ENCODE data around the gene GDF10.

Gene GDF10

GRCh38 chr10:47254611-47255010 lies 45.4 kb upstream of the GDF10 start:
- H3K4me3 ChIP-seq = no peak overlapping the region

GRCh38 chr10:47255033-47255813 lies 44.8 kb upstream of the GDF10 start:
- DNase-seq = no peak
- peaks cover 0 to 16% (median 12%) of the 10 kb centered on the region in 4 donors for H3K4me1 ChIP-seq
- intact Hi-C loops (cut with DNase I; ENCODE audit: low total_unique reads) = no loop called here

More at GRCh38 chr10:47254611-47255010, 45.4 kb upstream of the GDF10 start:
- Histone ChIP-seq H3K27ac (peak overlapping the region; percentile 54 to 73), H3K27me3 (no peaks in the 10 kb centered on the region), H3K4me1 (peaks cover 0 to 16% (median 12%) of the 10 kb centered on the region in 4 donors), H3K36me3 (no peaks in the 10 kb centered on the region), H3K9me3 (no peaks in the 10 kb centered on the region)
- TF ChIP-seq, protein P1, sequence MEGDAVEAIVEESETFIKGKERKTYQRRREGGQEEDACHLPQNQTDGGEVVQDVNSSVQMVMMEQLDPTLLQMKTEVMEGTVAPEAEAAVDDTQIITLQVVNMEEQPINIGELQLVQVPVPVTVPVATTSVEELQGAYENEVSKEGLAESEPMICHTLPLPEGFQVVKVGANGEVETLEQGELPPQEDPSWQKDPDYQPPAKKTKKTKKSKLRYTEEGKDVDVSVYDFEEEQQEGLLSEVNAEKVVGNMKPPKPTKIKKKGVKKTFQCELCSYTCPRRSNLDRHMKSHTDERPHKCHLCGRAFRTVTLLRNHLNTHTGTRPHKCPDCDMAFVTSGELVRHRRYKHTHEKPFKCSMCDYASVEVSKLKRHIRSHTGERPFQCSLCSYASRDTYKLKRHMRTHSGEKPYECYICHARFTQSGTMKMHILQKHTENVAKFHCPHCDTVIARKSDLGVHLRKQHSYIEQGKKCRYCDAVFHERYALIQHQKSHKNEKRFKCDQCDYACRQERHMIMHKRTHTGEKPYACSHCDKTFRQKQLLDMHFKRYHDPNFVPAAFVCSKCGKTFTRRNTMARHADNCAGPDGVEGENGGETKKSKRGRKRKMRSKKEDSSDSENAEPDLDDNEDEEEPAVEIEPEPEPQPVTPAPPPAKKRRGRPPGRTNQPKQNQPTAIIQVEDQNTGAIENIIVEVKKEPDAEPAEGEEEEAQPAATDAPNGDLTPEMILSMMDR (IDR thresholded peaks at IDR 0.05) = no peak
- intact Hi-C loops (cut with DNase I; ENCODE audit: low total_unique reads) = no loop called here
- DNase-seq = no peak

DNA sequence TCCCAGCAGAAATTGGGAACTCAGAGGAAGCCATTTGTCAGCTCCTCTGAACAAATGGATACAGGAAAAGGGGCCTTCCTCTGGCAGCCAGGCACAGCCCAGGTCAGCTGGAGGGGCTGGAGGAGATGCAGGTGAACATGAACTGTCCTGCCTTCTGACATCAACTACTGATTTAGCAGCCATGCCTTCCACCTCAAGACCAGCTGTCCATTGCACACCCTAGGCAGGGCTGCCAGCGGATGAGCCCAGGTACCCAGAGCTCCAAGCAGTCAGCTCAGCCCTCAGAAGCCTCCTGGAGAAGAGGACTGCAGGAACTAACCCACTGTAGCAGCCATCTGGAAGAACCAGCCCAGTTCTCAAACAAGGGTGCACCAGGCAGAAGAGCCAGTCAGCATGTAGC lies 44.1 kb upstream of the GDF10 start:
- peaks cover 0 to 16% (median 12%) of the 10 kb centered on the region in 4 donors for H3K4me1 ChIP-seq
- DNase-seq = no peak
- H3K27me3 ChIP-seq = no peaks in the 10 kb centered on the region
- H3K4me3 ChIP-seq = no peak overlapping the region
- H3K27ac ChIP-seq = no peak overlapping the region
- no peaks in the 10 kb centered on the region for H3K36me3 ChIP-seq
- intact Hi-C loops (cut with DNase I; ENCODE audit: low total_unique reads) = no loop called here
- H3K9me3 ChIP-seq = no peaks in the 10 kb centered on the region
- TF ChIP-seq, protein P1 (IDR thresholded peaks at IDR 0.05) = no peak

More at GRCh38 chr10:47255033-47255813, 44.8 kb upstream of the GDF10 start:
- no peaks in the 10 kb centered on the region for H3K27me3 ChIP-seq
- H3K9me3 ChIP-seq = no peaks in the 10 kb centered on the region
- H3K27ac ChIP-seq = no peak overlapping the region
- TF ChIP-seq, protein P1 (IDR thresholded peaks at IDR 0.05) = no peak
- H3K36me3 ChIP-seq = no peaks in the 10 kb centered on the region
- H3K4me3 ChIP-seq = no peak overlapping the region

DNA sequence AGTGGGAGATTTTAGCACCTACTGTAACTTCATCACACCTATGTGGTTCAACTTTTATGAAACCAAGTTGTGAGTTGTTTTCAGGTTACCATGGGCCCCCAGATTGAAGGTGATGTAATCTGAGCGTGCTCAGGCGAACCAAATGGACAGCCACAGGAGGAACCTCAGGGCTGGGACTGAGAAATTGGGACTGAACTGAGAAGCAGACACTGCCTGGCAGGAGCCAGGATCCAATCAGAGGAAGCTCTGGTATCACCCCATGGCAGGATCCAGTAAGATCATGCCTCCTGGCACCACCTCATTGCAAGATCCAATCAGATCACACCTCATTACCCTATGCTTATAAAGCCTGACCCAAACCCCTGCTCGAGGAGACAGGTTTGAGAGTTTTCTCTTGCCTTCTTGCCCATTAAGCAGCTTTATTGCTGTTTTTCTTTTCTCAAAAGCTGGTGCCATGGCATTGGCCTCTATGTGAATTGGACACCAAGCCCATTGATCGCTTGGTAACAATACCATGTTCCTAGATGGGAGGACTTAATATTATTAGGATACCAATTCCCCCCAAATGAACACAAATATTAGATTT lies 43.2 kb upstream of the GDF10 start:
- no peaks in the 10 kb centered on the region for H3K27me3 ChIP-seq
- TF ChIP-seq, protein P1 (IDR thresholded peaks at IDR 0.05) = no peak
- no peak for DNase-seq
- peaks cover 0 to 16% (median 12%) of the 10 kb centered on the region in 4 donors for H3K4me1 ChIP-seq
- intact Hi-C loops (cut with DNase I; ENCODE audit: low total_unique reads) = no loop called here
- H3K9me3 ChIP-seq = no peaks in the 10 kb centered on the region
- H3K27ac ChIP-seq = no peak overlapping the region
- H3K4me3 ChIP-seq = no peak overlapping the region
- no peaks in the 10 kb centered on the region for H3K36me3 ChIP-seq

DNA sequence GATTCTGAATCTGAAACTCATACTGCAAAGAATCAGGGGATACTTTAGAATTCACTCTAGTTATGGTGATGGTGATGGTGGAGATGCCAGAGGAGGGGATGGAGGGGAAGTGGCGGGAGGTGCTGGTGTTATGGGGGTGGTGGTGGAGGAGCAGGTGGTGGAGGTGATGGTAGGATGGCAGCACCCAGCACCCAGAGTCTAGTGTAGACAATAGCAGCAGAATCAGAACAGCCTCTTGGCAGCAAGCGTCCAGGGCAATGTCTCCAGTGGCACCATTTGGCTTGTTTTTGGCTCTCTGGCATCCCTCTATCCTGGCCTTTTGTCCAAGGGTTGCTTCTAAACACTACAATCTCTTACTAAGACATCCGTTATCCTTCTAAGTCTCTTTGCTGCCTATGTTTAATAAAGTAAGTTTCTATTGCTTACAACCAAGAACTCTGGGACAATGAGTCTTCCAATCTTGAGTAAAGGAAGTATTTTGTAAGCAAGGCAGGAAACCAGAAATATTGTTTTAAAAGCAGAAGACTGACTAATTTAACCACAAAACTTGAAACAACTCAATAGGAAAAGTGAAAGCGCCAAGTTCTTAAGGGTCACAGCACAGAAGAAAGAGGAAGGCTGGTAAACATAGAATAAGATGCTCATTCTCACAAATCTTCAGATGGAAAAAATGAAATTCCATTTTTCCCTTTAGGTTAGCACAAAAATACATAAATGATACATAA lies 42.4 kb upstream of the GDF10 start:
- peaks cover 0 to 16% (median 12%) of the 10 kb centered on the region in 4 donors for H3K4me1 ChIP-seq
- TF ChIP-seq, protein P1 (IDR thresholded peaks at IDR 0.05) = no peak
- H3K4me3 ChIP-seq = no peak overlapping the region
- no peaks in the 10 kb centered on the region for H3K36me3 ChIP-seq
- no peaks in the 10 kb centered on the region for H3K9me3 ChIP-seq
- H3K27me3 ChIP-seq = no peaks in the 10 kb centered on the region
- intact Hi-C loops (cut with DNase I; ENCODE audit: low total_unique reads) = no loop called here
- no peak overlapping the region for H3K27ac ChIP-seq
- DNase-seq = no peak
